Skeletal muscle cell (primary cell): ENCODE data around the gene TMEM97.

Experiments used
- DNase-seq: peaks from one replicate; pipeline ENCODE4 v3.0.0-alpha.2; 2010; ENCODE audit warnings: low read depth
- H3K4me3 ChIP-seq: 2 replicates; pipeline ENCODE4 v1.5.1; 2011; ENCODE audit warnings: low read depth, mild to moderate bottlenecking, control low read depth, low read length, moderate library complexity

TMEM97 gene

DNA sequence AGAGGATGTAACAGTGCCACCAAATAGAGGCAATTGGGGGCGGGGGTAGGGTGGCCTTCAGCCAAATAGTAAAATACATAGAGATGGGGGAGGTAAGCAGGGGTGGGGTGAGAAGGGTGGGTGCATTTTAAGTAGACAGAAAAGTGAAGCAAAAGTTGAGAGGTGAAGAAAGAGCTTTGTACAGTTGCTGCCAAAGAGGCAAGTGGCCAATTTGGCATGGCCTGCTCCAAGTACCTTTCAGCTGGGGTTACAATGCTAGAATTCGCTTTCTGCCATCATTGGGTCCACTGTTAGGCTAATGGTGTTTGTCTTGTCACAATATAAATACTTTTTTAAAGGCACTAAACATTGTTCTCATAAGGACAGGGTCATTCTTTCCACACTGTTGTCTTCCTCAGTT lies 5.2 kb upstream of the TMEM97 start:
- H3K4me3 ChIP-seq: no peak overlapping the region
- no peak for DNase-seq

DNA sequence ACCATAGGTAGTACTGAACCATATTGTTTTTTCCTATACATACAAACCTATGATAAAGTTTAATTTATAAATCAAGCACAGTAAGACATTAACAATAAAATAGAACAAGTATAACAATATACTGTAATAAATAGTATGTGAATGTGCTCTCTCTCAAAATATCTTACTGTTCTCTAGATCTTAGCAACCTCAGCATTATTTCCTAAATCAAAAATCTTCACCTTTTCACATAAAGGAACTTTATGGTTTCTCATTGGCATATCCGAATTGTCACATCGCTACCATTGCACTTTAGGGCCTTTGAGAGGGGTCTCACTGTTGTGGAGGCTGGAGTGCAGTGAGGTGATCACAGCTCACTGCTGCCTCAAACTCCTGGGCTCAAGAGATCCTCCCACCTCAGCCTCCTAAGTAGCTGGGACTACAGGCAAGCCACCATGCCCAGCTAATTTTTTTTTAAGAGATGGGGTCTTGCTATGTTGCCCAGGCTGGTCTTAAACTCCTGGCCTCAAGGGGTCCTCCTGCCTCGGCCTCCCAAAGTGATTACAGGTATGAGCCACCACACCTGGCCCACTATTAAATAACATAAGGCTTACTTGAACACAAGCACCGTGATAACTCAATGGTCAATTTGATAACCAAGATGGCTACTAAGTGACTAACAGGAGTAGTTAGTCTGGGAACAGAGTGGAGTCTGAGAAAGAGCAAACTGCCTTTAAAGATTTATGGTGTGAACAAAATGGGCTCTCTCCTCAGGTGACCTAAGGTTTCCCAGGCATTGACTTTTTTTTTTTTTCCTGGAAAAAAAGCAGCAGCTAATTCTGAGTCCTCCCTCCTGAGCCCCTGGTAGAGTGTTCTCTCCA lies 2.9 kb upstream of the TMEM97 start:
- DNase-seq: no peak
- no peak overlapping the region for H3K4me3 ChIP-seq

GRCh38 chr17:28317099-28317965 lies 1.7 kb upstream of the TMEM97 start:
- no peak for DNase-seq
- no peak overlapping the region for H3K4me3 ChIP-seq

GRCh38 chr17:28317966-28318758 lies 838 bp upstream of the TMEM97 start:
- no peak for DNase-seq
- peak overlapping the region; percentile 72 for H3K4me3 ChIP-seq

GRCh38 chr17:28319598-28319935 lies 567 bp downstream of the TMEM97 start:
- peak overlapping the region; percentile 72 for H3K4me3 ChIP-seq
- DNase-seq: no peak

- H3K4me3 ChIP-seq: peak overlapping the region; percentile 72
- no peak for DNase-seq
These were observed 1.4 kb downstream of the TMEM97 start for GRCh38 chr17:28320215-28321061.

- H3K4me3 ChIP-seq: no peak overlapping the region
- no peak for DNase-seq
These were observed 5.3 kb downstream of the TMEM97 start for GRCh38 chr17:28324267-28324745.

DNA sequence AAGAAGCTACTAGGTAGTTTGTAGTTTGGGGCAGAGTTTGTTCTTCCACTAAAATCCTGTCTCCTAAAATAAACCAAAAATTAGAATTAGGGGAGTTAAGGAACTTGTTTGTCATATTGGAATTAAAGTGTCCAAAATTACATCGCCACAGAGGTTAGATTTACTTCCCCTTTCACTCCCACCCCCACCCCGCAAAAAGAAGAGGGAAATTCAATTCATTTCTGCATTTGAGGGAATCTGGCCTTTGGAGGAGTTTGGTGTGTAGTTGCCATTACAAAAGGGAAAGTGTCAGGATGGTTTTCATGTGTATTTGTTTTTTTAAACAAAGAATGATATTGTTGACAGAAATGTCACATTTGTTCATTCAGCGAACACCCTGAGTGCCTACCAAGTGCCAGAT lies 5.8 kb downstream of the TMEM97 start:
- H3K4me3 ChIP-seq: no peak overlapping the region
- DNase-seq: no peak

GRCh38 chr17:28325211-28325610 lies 6.2 kb downstream of the TMEM97 start:
- H3K4me3 ChIP-seq: no peak overlapping the region
- no peak for DNase-seq

DNA sequence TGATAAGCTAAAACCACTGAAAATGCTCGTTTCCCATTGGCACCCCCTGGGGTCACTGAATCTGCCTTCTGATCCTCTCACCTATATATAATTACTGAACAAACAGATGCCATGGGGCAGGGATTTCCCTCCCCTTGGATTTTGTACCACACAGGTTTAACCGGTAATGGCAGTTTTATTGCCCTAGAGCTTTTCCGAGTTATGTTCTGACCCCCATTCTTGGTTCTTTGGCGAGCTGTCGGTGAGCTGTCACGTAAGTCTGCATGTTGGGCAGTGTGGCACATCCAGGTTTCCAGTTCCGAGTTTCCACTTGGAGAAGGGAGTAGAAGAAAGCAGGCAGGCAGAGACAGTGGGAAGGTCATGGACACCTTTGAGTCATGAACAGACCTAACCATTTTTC lies 7.1 kb downstream of the TMEM97 start:
- H3K4me3 ChIP-seq: no peak overlapping the region
- DNase-seq: no peak

DNA sequence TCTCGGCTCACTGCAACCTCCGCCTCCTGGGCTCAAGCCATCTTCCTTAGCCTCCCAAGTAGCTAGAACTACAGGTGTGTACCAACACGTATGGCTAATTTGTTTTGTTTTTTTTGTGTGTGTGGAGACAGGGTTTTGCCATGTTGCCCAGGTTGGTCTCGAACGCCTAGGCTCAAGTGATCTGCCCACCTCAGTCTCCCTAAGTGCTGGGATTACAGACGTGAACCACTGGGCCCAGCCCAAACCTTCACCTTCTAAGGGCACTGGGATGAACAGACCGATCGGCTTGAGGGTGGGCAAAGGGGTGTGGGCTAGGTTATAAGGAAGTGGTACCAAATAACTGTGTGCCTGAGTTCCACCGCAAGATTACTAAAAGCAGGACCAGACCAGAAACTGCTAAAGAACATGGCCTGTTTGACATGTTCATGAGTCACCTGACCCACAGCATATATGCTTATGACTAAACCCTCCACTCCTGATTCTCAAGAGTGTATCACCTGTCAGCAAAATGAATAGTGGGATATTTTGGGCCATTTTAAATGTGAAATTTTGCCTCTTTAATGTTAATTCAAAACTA lies 8.1 kb downstream of the TMEM97 start:
- no peak overlapping the region for H3K4me3 ChIP-seq
- DNase-seq: no peak

- DNase-seq: no peak
- no peak overlapping the region for H3K4me3 ChIP-seq
These were observed 8.7 kb downstream of the TMEM97 start for GRCh38 chr17:28327709-28328108.

- DNase-seq: no peak
- H3K4me3 ChIP-seq: no peak overlapping the region
These were observed 9.3 kb downstream of the TMEM97 start for GRCh38 chr17:28328325-28328724.

DNA sequence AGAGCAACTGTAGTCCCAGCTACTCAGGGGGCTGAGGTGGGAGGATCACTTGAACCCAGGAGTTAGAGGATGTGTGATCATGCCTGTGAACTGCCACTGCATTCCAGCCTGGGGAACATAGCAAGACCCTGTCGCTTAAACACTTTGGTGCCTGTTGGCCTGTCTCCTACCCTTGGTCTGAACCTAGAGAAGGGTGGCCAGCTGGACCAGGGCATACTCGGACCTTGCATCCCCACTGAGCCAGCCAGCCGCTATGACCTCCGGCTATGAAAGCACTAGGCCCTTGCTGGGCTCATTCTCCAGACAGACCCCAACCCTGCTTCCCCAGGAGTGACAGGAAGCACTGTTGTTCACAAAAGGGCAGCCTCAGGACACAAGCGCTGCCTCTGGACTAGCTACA lies 11.7 kb downstream of the TMEM97 start:
- H3K4me3 ChIP-seq: no peak overlapping the region
- no peak for DNase-seq

GRCh38 chr17:28331891-28332420 lies 13.0 kb downstream of the TMEM97 start:
- no peak overlapping the region for H3K4me3 ChIP-seq
- DNase-seq: no peak

- no peak overlapping the region for H3K4me3 ChIP-seq
- DNase-seq: no peak
These were observed 14.2 kb downstream of the TMEM97 start for GRCh38 chr17:28333083-28333746.

- DNase-seq: no peak
- peak overlapping the region; percentile 96 for H3K4me3 ChIP-seq
These were observed 15.2 kb downstream of the TMEM97 start for GRCh38 chr17:28334171-28334570.

- peak; percentile 41 for DNase-seq
- H3K4me3 ChIP-seq: peak overlapping the region; percentile 96
These were observed 15.7 kb downstream of the TMEM97 start for GRCh38 chr17:28334666-28335200.
